Measurements from ENCODE around the gene LILRA6. TPM values are rescaled to one million over a fixed set of nuclear protein-coding genes. Genes with fewer than 3 reads are reported as not detected.

LILRA6 gene
- total RNA-seq, 2 experiments from 2014 or later = not detected

DNA sequence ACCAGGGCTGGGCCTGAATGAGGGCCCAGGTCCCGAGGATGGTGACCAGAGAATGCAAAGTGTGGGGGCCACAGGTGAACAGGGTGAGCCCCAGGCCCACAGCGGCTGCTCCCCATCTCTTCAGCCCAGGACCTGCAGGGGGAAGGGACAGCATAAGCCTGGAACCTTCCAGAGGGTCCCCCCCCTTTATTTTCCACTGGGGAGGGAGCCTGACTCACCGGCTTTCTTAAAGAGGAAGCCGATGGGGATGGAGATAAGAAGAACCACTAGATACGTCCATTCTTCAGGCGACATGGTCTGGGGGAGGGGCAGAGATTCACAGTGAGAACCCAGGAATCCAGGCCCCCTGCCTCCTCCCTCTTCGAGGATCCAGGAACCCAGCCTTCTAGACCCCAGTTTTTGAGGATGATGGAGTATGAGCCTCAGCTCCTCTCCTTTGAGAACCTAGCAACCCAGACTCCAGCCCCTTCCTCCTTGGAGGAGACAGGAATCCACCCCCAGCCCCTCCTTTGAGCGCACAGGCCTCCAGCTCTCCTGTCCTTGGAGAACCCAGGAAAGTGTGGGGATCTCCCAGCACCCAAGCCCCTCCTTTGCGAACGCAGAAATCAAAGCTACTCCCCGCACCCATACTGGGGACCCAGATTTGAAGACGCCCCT is 54.2 kb downstream of the LILRA6 start:
- ChIA-PET CTCF (ENCODE audit: unreplicated experiment) (no interaction called here), POLR2A (interaction anchor here (0.6 to 2.2 kb wide), 3 partner anchors 10 to 51 kb away, joined by 3 to 10 read pairs (median 7); partner anchors contain the start of genes CNOT3 and LENG1)
- no TSS peak for BruUV-seq (replicated peaks)
- H3K79me2 ChIP-seq (ENCODE audit: insufficient read depth, low read depth, low read length) = peaks cover 21% of the 10 kb centered on the region; the same call in 1 of the 2 replicates
- peak overlapping the region; percentile 76 for H3K4me3 ChIP-seq (ENCODE audit: low read depth, low read length, poor library complexity, severe bottlenecking)
- no peak for TF ChIP-seq CTCF (conservative IDR thresholded peaks at IDR 0.05; ENCODE audit: low read length)
- no peak for TF ChIP-seq EZH2phosphoT487 (IDR thresholded peaks at IDR 0.05; ENCODE audit: borderline replicate concordance, low read depth, low read length)
- no peak overlapping the region; the same call in 1 of the 2 replicates for H2AFZ ChIP-seq (ENCODE audit: low read length)
- peaks cover 6% of the 10 kb centered on the region for H3K36me3 ChIP-seq (ENCODE audit: insufficient read depth, low read length)
- H4K20me1 ChIP-seq (ENCODE audit: insufficient read depth, low read length) = no peaks in the 10 kb centered on the region
- H3K4me2 ChIP-seq (ENCODE audit: low read length) = peak overlapping the region; percentile 97
- peaks cover 25% of the 10 kb centered on the region for H3K4me1 ChIP-seq (ENCODE audit: insufficient read depth, low read length, poor library complexity, severe bottlenecking)
- no peaks in the 10 kb centered on the region for H3K9me3 ChIP-seq (ENCODE audit: low read length)
- intact Hi-C loops (cut with micrococcal nuclease; ENCODE audit: unreplicated experiment) = no loop called here
- DNase-seq (ENCODE audit: low spot score) = no peak
- no peaks in the 10 kb centered on the region for H3K9me2 ChIP-seq (ENCODE audit: insufficient read depth, low read length)
- peak overlapping the region; percentile 82 for H3K27ac ChIP-seq (ENCODE audit: low read depth, low read length, poor library complexity, severe bottlenecking)

- ChIA-PET CTCF (ENCODE audit: unreplicated experiment) (no interaction called here), POLR2A (interaction anchor here (0.9 kb wide), 1 partner anchor 934 kb away, joined by 3 read pairs; no protein-coding TSS in a partner anchor)
Observed at GRCh38 chr19:54186934-54187381, 55.6 kb downstream of the LILRA6 start.

More at GRCh38 chr19:54186934-54187381, 55.6 kb downstream of the LILRA6 start:
- TF ChIP-seq CTCF (conservative IDR thresholded peaks at IDR 0.05; ENCODE audit: low read length) (no peak), EZH2phosphoT487 (IDR thresholded peaks at IDR 0.05; ENCODE audit: borderline replicate concordance, low read depth, low read length) (no peak)
- no TSS peak for BruUV-seq (replicated peaks)
- Histone ChIP-seq H3K9me2 (ENCODE audit: insufficient read depth, low read length) (no peaks in the 10 kb centered on the region), H3K9me3 (ENCODE audit: low read length) (no peaks in the 10 kb centered on the region), H3K36me3 (ENCODE audit: insufficient read depth, low read length) (no peaks in the 10 kb centered on the region), H3K4me2 (ENCODE audit: low read length) (no peak overlapping the region), H3K4me1 (ENCODE audit: insufficient read depth, low read length, poor library complexity, severe bottlenecking) (peaks cover 18% of the 10 kb centered on the region), H3K79me2 (ENCODE audit: insufficient read depth, low read depth, low read length) (peaks cover 15% of the 10 kb centered on the region; the same call in 1 of the 2 replicates), H3K4me3 (ENCODE audit: low read depth, low read length, poor library complexity, severe bottlenecking) (no peak overlapping the region), H2AFZ (ENCODE audit: low read length) (no peak overlapping the region), H3K27ac (ENCODE audit: low read depth, low read length, poor library complexity, severe bottlenecking) (no peak overlapping the region), H4K20me1 (ENCODE audit: insufficient read depth, low read length) (no peaks in the 10 kb centered on the region)
- intact Hi-C loops (cut with micrococcal nuclease; ENCODE audit: unreplicated experiment) = no loop called here
- no peak for DNase-seq (ENCODE audit: low spot score)

Small RNAs within 50 kb of the gene (microRNA-seq; reads per million reads assigned to microRNA genes)
- not detected for gene MIR4752 (ENCODE audit: borderline replicate concordance)

Small RNAs within 50 kb of the gene (small RNA-seq; reads per million reads assigned to genes)
- not detected for gene MIR4752
- not detected for gene RNU6-1307P

Other genes starting within 250 kb of the LILRA6 start
- not detected in 2 replicates for gene VSTM1, start 178.9 kb downstream of the LILRA6 start, total RNA-seq (2014; rRNA removed; shearing (Covaris generic))
- not detected in 2 replicates for gene VSTM1, start 178.9 kb downstream of the LILRA6 start, total RNA-seq (2022)
- not detected in 2 replicates for gene TARM1, start 161.4 kb downstream of the LILRA6 start, total RNA-seq (2014; rRNA removed; shearing (Covaris generic))
- not detected in 2 replicates for gene TARM1, start 161.4 kb downstream of the LILRA6 start, total RNA-seq (2022)
- gene OSCAR, start 142.0 kb downstream of the LILRA6 start, total RNA-seq (2014; rRNA removed; shearing (Covaris generic)) = 0.15 and 0.32 TPM in 2 replicates
- gene OSCAR, start 142.0 kb downstream of the LILRA6 start, total RNA-seq (2022) = 0.39 TPM in 1 of 2 replicates, not detected in the other
- 32.0 and 92.4 TPM in 2 replicates for gene NDUFA3, start 139.9 kb downstream of the LILRA6 start, total RNA-seq (2014; rRNA removed; shearing (Covaris generic))
- 86.3 and 98.2 TPM in 2 replicates for gene NDUFA3, start 139.9 kb downstream of the LILRA6 start, total RNA-seq (2022)
- 17.2 and 30.1 TPM in 2 replicates for gene TFPT, start 127.1 kb downstream of the LILRA6 start, total RNA-seq (2014; rRNA removed; shearing (Covaris generic))
- 17.4 and 20.2 TPM in 2 replicates for gene TFPT, start 127.1 kb downstream of the LILRA6 start, total RNA-seq (2022)
- 50.9 and 53.0 TPM in 2 replicates for gene PRPF31, start 127.0 kb downstream of the LILRA6 start, total RNA-seq (2014; rRNA removed; shearing (Covaris generic))
- 47.3 and 47.8 TPM in 2 replicates for gene PRPF31, start 127.0 kb downstream of the LILRA6 start, total RNA-seq (2022)
- 15.2 and 18.4 TPM in 2 replicates for gene CNOT3, start 105.0 kb downstream of the LILRA6 start, total RNA-seq (2014; rRNA removed; shearing (Covaris generic))
- gene CNOT3, start 105.0 kb downstream of the LILRA6 start, total RNA-seq (2022) = 54.8 and 65.1 TPM in 2 replicates
- 8.0 TPM in 2 replicates for gene LENG1, start 83.1 kb downstream of the LILRA6 start, total RNA-seq (2014; rRNA removed; shearing (Covaris generic))
- 4.7 and 5.1 TPM in 2 replicates for gene LENG1, start 83.1 kb downstream of the LILRA6 start, total RNA-seq (2022)
- gene TMC4, start 69.6 kb downstream of the LILRA6 start, total RNA-seq (2014; rRNA removed; shearing (Covaris generic)) = not detected in 2 replicates
- gene TMC4, start 69.6 kb downstream of the LILRA6 start, total RNA-seq (2022) = not detected in 2 replicates
- gene MBOAT7, start 53.2 kb downstream of the LILRA6 start, total RNA-seq (2014; rRNA removed; shearing (Covaris generic)) = 15.6 and 18.1 TPM in 2 replicates
- 25.0 and 30.2 TPM in 2 replicates for gene MBOAT7, start 53.2 kb downstream of the LILRA6 start, total RNA-seq (2022)
- 19.3 and 23.6 TPM in 2 replicates for gene TSEN34, start 51.5 kb downstream of the LILRA6 start, total RNA-seq (2014; rRNA removed; shearing (Covaris generic))
- 15.3 and 16.7 TPM in 2 replicates for gene TSEN34, start 51.5 kb downstream of the LILRA6 start, total RNA-seq (2022)
- gene RPS9, start 41.9 kb downstream of the LILRA6 start, total RNA-seq (2014; rRNA removed; shearing (Covaris generic)) = 4,033 and 5,482 TPM in 2 replicates
- gene RPS9, start 41.9 kb downstream of the LILRA6 start, total RNA-seq (2022) = 1,267 and 1,285 TPM in 2 replicates
- gene LILRB3, start 19.8 kb downstream of the LILRA6 start, total RNA-seq (2014; rRNA removed; shearing (Covaris generic)) = not detected in 2 replicates
- gene LILRB3, start 19.8 kb downstream of the LILRA6 start, total RNA-seq (2022) = not detected in 2 replicates
- not detected in 2 replicates for gene LILRB5, start 14.5 kb upstream of the LILRA6 start, total RNA-seq (2014; rRNA removed; shearing (Covaris generic))
- not detected in 2 replicates for gene LILRB5, start 14.5 kb upstream of the LILRA6 start, total RNA-seq (2022)
- not detected in 2 replicates for gene LILRB2, start 38.3 kb upstream of the LILRA6 start, total RNA-seq (2014; rRNA removed; shearing (Covaris generic))
- gene LILRB2, start 38.3 kb upstream of the LILRA6 start, total RNA-seq (2022) = not detected in 2 replicates
- not detected in 2 replicates for gene LILRA5, start 70.4 kb upstream of the LILRA6 start, total RNA-seq (2014; rRNA removed; shearing (Covaris generic))
- not detected in 2 replicates for gene LILRA5, start 70.4 kb upstream of the LILRA6 start, total RNA-seq (2022)
- gene LILRA4, start 96.4 kb upstream of the LILRA6 start, total RNA-seq (2014; rRNA removed; shearing (Covaris generic)) = not detected in 2 replicates
- not detected in 2 replicates for gene LILRA4, start 96.4 kb upstream of the LILRA6 start, total RNA-seq (2022)
- gene LAIR1, start 122.1 kb upstream of the LILRA6 start, total RNA-seq (2014; rRNA removed; shearing (Covaris generic)) = not detected in 2 replicates
- 3.9 and 4.3 TPM in 2 replicates for gene LAIR1, start 122.1 kb upstream of the LILRA6 start, total RNA-seq (2022)
- gene TTYH1, start 172.7 kb upstream of the LILRA6 start, total RNA-seq (2014; rRNA removed; shearing (Covaris generic)) = not detected in 2 replicates
- gene TTYH1, start 172.7 kb upstream of the LILRA6 start, total RNA-seq (2022) = 0.53 TPM in 1 of 2 replicates, not detected in the other
- gene LENG8, start 206.4 kb upstream of the LILRA6 start, total RNA-seq (2014; rRNA removed; shearing (Covaris generic)) = 55.7 and 63.2 TPM in 2 replicates
- gene LENG8, start 206.4 kb upstream of the LILRA6 start, total RNA-seq (2022) = 137 and 170 TPM in 2 replicates
- gene LENG9, start 221.0 kb upstream of the LILRA6 start, total RNA-seq (2014; rRNA removed; shearing (Covaris generic)) = 4.1 and 6.0 TPM in 2 replicates
- 1.8 and 3.6 TPM in 2 replicates for gene LENG9, start 221.0 kb upstream of the LILRA6 start, total RNA-seq (2022)
- not detected in 2 replicates for gene CDC42EP5, start 230.5 kb upstream of the LILRA6 start, total RNA-seq (2014; rRNA removed; shearing (Covaris generic))
- not detected in 2 replicates for gene CDC42EP5, start 230.5 kb upstream of the LILRA6 start, total RNA-seq (2022)